AG09309 (cell line): ENCODE results near the gene TMEM270.
A peak's percentile ranks its signal among the peaks of the same experiment; 100 is the strongest.

Experiments
- DNase-seq: peaks from one replicate; pipeline ENCODE4 v3.0.0-alpha.2; 2010; ENCODE audit warnings: low read depth
- H3K4me3 ChIP-seq: 2 replicates; pipeline ENCODE4 v1.5.1; 2011; ENCODE audit warnings: mild to moderate bottlenecking, low read depth, low read length, moderate library complexity; ENCODE audit not compliant: control insufficient read depth
- CTCF ChIP-seq: IDR thresholded peaks from 2 replicates; pipeline ENCODE4 v1.5.1; 2011; ENCODE audit warnings: mild to moderate bottlenecking, low read depth, low read length, inconsistent platforms; ENCODE audit not compliant: insufficient read depth, control insufficient read depth; ENCODE audit errors: missing control alignments

The TMEM270 gene

DNA sequence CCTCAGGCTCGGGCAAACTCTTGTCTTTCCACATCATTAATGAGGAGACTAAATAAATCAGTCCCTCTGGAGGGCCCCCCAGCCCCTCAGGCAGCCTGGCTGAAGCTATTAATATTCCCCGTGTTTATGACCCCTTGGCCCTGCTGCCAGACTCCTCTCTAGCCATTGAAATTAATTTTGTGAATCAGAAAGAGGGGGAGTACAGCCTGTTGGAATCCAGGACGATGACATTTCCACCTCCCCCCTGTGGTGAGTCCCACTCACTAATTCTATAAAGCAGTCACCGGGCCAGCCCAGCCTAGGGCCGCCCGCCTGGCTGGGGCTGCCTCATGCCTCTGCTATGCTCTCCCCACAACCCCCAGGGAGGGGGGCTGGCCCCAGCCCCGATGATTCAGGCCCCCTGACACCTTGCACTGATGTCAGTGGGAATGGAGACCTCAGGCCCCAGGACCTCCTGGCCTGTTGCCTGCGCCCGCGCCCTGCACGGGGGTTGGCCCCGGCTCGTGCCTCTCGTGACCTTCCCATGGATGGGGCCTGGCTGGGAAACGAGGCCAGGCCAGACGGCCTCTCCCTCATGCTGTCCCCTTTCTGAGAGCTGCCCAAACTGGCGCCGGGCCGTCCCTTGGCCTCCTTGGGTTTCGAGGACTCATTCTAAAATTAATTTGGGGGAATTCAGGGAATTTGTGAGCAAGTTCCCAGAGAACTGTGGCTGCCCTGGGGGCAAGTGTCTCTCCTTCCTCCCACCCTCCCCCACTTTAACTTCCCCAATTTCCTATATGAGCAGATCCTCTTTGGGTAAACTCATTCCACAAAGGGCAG lies 34.0 kb downstream of the TMEM270 start:
- TF ChIP-seq CTCF: no peak
- no peak overlapping the region for H3K4me3 ChIP-seq
- DNase-seq: peak; percentile 86

- TF ChIP-seq CTCF: no peak
- no peak overlapping the region for H3K4me3 ChIP-seq
- DNase-seq: no peak
Measured at GRCh38 chr7:73895626-73896025, 34.7 kb downstream of the TMEM270 start.

- DNase-seq: no peak
- no peak for TF ChIP-seq CTCF
- no peak overlapping the region for H3K4me3 ChIP-seq
Measured at GRCh38 chr7:73896454-73896853, 35.5 kb downstream of the TMEM270 start.

GRCh38 chr7:73899731-73900142 lies 38.8 kb downstream of the TMEM270 start:
- no peak overlapping the region for H3K4me3 ChIP-seq
- TF ChIP-seq CTCF: no peak
- peak; percentile 78 for DNase-seq

DNA sequence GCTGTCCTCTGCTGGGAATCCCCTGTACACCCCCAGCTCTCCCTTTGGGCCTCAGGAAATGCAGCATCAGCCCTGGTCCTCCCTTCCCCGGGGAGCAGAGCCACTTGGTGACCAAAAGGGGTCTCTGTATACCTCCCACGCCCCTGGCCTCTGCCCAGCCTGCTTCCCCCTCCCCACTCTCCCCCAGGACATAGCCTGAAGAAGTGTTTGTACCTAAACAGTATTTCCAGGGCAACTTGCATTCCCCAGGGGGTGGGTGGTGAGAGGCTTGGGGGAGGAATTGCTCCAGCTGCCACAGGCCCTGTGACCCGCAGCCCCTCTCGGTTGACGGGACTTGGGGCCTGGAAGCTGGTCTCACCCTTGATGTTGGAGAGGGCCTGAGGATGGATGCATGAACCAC lies 39.3 kb downstream of the TMEM270 start:
- no peak for DNase-seq
- TF ChIP-seq CTCF: no peak
- H3K4me3 ChIP-seq: no peak overlapping the region

DNA sequence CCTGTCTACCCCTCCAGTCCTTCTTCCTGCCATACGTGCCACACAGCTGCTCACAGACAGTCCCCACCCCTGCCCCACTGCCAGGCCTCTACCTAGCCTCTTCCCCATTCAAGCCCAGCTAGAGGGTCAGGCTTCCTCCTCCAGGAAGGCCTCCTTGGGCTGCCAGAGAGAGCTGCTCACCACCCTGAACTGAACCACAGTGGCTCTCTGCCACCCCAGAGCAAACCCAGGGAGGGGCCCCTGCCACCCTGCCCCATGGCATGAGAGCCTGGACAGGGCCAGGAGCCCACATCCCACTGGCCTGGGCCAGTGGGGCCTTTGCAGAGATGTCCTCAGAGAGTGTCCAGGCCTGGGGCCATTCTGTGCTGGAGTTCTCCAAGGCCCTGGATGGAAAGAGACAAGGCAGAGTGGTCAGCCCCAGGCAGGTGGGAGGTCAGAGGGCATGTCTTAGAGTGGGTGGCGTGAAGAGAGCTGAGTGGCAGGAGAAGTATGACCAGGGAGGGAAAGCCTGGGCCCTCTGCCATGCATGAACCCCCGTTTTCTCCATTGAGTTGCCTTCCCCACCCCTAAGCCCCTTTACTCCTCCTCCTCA lies 40.4 kb downstream of the TMEM270 start:
- no peak overlapping the region for H3K4me3 ChIP-seq
- no peak for TF ChIP-seq CTCF
- no peak for DNase-seq
